ENCODE measurements around the gene TPRX1.
"Not testable (repeated sequence)": the region's sequence is repeated elsewhere in the genome, so short reads cannot be mapped to it uniquely, and the experiment has no call there.

TPRX1 gene, protein sequence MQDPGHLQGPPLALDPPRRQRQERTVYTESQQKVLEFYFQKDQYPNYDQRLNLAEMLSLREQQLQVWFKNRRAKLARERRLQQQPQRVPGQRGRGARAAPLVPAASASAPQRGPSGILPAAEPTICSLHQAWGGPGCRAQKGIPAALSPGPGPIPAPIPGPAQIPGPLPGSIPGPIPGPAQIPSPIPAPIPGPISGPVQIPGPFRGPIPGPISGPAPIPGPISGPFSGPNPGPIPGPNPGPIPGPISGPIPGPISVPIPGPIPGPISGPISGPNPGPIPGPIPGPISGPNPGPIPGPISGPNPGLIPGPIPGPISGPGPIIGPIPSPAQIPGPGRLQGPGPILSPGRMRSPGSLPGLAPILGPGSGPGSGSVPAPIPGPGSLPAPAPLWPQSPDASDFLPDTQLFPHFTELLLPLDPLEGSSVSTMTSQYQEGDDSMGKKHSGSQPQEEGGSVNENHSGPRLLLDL

DNA sequence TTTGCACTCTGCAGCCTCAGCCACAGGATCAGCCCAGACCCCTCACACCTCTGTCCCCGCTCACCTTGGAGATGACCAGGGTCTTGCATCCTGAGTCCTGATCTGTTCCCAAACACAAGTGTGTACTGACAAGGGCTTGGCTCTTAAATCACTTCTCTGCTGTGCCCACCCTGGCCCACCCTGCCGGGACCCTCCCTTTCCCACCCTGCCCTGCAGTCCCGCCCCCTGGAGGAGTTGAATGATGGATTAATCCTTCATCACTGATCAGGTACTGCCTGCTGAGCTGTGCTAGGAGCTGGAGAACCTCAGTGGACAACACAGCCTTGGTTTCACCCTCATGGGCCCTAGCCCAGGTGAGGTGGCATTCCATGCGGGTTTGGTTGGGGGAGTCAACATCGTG is at the start of gene TPRX1:
Gene TPRX1 (minus strand): TSS at position 101 of the 400 bp plus-strand sequence. CDS start 12 bp downstream, at position 89.
- not testable (repeated sequence) for DNase-seq

DNA sequence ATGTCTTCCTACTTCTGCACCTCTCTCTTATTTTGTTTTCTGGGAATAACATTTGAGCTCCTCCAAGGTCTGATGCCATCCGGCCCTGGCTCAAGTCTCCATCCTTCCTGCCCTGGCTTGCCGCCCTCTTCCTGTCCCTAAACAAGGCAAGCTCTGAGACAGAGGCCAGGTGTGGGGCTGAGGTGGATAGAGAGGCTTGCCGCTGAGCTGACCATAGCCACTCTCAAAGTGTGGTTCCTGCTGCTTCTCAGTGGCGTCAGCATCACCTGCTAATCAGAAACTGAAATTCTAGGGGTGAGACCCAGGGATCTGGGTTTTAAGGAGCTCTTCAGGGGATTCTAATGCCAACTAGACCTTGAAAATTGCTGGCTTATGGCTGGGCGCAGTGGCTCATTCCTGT is 48.7 kb upstream of the TPRX1 start:
- no peak for DNase-seq

DNA sequence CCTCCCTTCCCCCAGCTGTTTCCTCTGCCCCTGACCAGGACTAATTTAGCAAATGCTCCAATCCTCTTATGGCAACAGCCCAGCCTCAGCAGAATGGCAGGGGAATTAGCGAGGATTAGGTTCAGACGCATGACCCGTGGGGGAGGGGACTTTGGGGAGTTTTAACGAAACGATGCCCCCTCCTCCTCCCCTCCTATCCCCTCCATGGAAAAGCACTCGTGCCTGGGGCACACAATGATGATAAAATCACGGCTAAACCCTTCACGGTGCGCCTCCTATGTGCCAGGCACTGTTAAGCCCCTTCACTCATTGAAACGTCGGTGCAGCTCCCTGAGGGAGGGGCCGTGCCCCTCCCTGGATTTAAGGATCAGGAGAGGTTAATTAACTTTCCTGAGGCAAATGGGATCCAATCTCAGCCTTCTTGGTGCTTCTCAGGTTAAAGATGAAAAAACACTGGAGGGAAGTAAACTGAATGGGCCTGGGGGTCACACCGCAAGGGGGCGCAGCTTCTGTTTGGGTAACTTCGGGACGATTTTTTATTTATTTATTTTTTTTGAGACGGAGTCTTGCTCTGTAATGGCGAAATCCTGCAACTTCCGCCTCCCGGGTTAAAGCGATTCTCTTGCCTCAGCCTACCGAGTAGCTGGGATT is 44.6 kb upstream of the TPRX1 start:
- no peak for DNase-seq

- DNase-seq: no peak
Measured at GRCh38 chr19:47848425-47848822, 44.1 kb upstream of the TPRX1 start.

- DNase-seq: no peak
Measured at GRCh38 chr19:47842941-47843340, 38.6 kb upstream of the TPRX1 start.

DNA sequence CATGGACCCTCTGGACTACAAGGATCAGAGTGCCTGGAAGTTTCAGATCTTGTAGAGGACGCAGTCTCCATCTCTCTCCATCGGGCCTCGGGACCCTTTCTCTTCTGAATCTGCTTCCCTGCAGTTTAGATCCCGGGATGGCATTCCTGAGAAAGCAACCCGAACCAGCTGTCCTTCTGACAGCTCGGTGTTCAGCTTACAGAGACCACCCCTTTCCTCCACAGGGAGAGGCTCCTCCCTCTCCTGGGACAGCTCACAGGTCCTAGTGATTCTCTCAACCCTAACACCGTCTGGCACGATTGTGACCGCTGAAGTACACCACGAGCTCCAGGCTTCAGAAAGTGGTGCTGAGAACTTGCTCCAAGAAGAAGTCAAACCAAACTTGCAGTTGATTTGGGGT is 35.6 kb upstream of the TPRX1 start:
- no peak for DNase-seq

GRCh38 chr19:47839411-47839810 is 35.1 kb upstream of the TPRX1 start:
- DNase-seq: no peak

DNA sequence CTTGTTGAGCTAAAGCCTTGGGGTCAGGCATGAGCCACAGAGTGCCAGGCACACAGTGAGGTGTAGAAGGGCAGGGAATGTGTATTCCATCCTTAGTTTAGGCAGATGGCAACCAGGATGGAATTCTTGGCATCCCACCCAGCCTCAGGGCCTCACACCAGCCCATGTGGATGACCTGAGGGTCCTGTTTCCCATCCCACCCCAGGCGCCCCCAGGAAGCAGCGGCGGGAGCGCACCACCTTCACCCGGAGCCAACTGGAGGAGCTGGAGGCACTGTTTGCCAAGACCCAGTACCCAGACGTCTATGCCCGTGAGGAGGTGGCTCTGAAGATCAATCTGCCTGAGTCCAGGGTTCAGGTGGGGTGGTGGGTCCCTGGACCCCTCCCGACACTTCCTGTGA is 31.7 kb upstream of the TPRX1 start:
- DNase-seq: no peak

DNA sequence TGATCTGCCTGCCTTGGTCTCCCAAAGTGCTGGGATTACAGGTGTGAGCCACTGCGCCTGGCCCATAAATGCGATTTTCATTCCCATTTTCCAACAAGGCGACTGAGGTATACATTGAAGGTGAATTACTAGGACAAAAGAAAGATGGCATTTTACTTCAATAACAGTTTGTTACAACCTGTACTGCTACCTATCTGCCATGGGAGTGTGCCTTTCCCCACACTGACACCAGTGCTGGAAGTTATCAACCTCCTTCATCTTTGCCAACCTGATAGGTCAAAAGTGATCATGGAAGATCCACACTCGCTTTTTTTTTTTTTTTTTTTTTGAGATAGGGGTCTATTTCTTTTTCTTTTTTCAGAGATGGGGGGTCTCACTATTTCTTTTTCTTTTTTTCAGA is 28.4 kb upstream of the TPRX1 start:
- no peak for DNase-seq

- no peak for DNase-seq
Measured at GRCh38 chr19:47826800-47827199, 22.4 kb upstream of the TPRX1 start.

GRCh38 chr19:47824396-47824795 is 20.0 kb upstream of the TPRX1 start:
- DNase-seq: no peak

DNA sequence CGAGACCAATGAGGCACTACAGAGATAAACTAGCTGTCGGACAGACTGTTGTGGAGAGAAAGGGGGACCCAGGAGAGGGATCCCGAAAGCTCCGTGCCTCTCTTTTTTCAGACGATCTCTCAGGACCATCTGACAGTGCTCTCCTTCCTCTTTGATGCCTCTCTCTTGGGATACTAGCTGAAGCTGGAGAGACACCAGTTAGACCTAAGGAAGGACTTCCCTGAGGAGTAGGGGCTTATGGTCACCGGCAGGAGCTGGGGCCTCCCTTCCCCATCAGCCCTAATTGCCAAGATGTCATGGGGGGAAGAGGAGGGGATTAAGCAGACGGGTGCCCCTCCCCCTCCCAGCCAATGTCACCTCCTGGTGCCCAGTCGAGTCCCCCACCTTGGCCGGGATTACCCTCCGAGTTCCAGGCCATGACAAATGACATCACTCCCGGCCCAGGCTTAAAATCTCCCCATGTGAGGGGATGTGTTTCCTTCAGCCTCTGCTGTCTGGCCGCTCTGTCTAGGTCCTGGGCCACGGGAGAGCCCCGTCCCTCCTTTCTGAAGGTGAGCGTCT is 17.2 kb upstream of the TPRX1 start, which contains the start of gene CRX:
Gene CRX (plus strand): TSS at position 478 of the 561 bp plus-strand sequence. CDS start 12,507 bp downstream, outside the sequence.
- DNase-seq: no peak

DNA sequence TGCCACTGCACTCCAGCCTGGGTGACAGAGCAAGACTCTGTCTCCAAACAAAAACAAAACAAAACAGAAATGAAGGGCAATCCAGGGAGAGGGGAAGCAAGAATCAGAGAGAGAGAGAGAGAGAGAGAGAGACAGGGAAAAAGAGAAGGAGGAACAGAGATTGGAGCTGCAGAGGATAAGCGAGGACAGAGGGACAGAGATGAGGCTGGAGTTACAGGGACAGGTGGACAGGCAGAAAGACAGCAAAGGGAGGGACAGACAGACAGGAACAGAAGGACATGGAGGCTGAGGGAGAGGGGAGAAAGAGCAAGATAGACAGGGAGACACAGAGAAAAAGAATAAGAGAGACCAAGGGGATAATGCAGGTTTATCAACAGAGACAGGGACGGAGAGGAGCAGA is 16.1 kb upstream of the TPRX1 start:
- no peak for DNase-seq

DNA sequence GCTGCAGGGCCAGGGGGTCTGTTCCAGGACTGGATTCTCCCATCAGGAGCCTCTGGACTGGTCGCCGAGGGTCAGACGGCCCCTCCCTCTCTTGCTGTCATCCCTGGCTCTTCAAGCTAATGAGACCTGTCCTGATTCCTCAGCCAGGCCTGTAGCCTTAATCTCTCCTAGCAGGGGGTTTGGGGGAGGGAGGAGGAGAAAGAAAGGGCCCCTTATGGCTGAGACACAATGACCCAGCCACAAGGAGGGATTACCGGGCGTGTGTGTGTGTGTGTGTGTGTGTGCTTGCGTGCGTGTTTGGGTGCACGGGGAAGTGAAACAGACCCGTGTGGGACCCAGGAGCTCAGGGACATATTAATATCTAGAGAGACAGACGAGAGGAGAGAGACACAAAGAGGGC is 15.5 kb upstream of the TPRX1 start:
- no peak for DNase-seq

DNA sequence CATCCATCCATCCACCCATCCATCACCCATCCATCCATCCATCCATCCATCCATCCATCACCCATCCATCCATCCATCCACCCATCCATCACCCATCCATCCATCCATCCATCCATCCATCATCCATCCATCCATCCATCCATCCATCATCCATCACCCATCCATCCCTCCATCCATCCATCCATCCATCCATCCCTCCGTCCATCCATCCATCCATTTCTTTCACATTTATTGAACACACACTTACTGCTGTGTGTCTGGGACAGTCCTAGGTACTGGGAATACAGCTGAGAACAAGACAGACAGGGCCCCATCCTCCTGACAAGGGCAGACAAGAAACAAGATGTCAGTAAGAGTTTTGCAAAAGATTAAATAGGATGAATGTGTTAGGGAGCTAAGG is 13.9 kb upstream of the TPRX1 start:
- DNase-seq: not testable (repeated sequence)

- not testable (repeated sequence) for DNase-seq
Measured at GRCh38 chr19:47816270-47816669, 11.9 kb upstream of the TPRX1 start.

DNA sequence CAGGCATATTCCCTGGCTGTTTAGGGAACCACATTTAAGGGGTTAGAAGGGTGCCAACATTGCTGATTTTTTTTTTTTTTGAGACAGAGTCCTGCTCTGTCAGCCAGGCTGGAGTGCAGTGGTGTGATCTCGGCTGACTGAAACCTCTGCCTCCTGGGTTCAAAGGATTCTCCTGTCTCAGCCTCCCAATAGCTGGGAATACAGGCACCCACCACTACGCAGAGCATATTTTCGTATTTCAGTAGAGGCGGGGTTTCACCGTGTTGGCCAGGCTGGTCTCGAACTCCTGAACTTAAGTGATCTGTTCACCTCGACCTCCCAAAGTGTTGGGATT is 9.6 kb upstream of the TPRX1 start:
- DNase-seq: no peak

DNA sequence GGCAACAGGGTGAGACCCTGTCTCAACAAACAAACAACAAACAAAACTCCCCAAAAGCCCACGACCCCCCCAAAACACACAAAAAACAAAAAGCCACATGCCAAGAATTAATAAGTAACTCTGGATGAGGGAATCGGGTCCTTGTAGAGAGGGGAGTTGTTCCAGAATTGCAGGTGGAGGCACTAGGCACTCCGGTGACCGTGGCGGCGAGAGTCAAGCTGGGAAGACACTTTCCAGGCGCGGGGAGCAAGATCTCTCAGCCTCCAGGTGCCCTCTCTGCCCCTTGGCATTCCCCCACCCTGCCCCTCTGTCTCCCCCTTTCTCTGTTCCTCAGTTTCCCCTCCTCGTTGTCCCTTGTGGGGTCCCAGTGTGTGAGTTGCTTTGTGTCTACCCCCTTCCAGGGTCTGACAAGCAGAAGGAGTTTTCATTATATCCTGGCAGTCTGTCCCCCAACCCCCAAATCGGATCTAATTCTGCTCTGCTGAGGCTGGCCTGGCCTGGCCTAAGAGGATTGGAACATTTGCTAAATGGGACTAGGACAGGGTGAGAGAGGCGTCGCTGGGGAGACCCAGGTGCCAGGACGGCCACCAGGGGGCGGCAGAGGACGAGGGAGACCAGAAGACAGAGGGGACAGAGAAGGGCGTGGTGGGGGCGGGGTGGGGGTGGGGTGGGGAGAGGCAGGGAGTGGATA is 9.1 kb upstream of the TPRX1 start:
- peak; percentile 40 for DNase-seq

- DNase-seq: no peak
Measured at GRCh38 chr19:47806435-47806834, 2.1 kb upstream of the TPRX1 start.

GRCh38 chr19:47805313-47805712 is 962 bp upstream of the TPRX1 start:
- DNase-seq: no peak

DNA sequence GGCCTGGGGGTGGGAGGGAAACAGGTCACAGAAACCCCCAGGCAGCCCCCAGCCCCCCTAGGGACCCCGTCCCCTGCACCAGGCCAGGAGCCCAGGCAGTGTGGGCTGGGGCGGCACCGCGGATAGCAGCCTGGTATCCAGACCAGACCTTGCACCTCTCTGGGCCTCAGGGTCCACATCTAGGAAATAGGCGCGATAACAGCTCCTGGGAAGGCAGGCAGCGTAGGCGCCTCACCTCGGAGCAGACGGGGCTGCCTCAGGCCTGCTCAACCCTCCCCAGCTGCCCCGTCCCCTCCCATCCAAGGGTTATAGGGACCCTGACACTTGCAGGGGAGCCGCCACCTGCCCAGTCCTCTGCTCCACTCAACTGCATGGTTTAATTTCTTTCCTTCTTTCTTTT is 680 bp downstream of the TPRX1 start:
- DNase-seq: not testable (repeated sequence)

- DNase-seq: not testable (repeated sequence)
Measured at GRCh38 chr19:47803148-47803547, 1.2 kb downstream of the TPRX1 start.

GRCh38 chr19:47802521-47803043 is 1.8 kb downstream of the TPRX1 start:
- no peak for DNase-seq
